CD4-positive, alpha-beta T cell treated with Interleukin-21 for 1 hour (primary cell): Measurements from ENCODE around the gene P2RY11.

ENCODE experiments used
- DNase-seq: peaks from one replicate; pipeline ENCODE4 v3.0.0-alpha.2; 2020

The P2RY11 gene

DNA sequence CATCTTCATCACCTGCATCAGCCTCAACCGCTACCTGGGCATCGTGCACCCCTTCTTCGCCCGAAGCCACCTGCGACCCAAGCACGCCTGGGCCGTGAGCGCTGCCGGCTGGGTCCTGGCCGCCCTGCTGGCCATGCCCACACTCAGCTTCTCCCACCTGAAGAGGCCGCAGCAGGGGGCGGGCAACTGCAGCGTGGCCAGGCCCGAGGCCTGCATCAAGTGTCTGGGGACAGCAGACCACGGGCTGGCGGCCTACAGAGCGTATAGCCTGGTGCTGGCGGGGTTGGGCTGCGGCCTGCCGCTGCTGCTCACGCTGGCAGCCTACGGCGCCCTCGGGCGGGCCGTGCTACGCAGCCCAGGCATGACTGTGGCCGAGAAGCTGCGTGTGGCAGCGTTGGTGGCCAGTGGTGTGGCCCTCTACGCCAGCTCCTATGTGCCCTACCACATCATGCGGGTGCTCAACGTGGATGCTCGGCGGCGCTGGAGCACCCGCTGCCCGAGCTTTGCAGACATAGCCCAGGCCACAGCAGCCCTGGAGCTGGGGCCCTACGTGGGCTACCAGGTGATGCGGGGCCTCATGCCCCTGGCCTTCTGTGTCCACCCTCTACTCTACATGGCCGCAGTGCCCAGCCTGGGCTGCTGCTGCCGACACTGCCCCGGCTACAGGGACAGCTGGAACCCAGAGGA is 2.6 kb downstream of the P2RY11 start:
- DNase-seq = no peak

GRCh38 chr19:10114651-10115391 is 3.3 kb downstream of the P2RY11 start:
- no peak for DNase-seq

- no peak for DNase-seq
Measured at GRCh38 chr19:10115392-10116084, 4.0 kb downstream of the P2RY11 start.

DNA sequence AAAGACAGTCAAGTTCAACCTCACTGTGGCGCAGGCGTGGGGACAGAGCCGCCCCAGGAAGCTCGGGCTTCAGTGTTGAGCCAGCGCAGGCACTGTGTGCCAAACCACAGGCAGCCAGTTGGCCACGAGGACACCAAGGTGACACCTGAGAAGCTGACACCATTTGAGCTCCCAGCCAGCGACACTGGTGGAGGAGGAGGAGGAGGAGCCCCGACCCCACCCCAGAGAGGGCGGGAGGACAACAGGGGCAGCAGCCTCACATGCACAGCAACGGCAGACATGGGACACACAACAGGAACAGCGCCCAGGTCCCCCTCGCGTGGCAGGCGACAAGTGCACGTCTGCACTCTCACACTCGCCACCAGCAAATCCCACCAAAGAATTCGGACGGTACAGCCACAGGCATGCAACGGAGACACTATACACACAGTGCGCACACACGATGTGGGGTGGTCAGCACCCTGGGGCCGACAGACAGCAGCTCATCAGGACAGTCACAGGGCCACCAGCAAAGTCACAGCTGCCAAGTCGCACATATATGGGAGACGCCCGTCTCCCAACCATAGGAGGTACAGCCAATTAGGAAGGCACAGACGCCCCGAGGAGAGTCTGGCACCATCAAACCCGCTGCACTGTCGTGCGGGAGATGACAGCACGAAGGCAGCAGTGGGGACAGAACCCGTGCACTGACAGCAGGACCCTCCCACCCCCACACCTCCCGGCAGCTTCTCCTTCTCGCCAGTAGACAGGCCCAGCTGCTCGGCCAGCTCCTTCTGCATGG is 4.8 kb downstream of the P2RY11 start:
- no peak for DNase-seq

- no peak for DNase-seq
Measured at GRCh38 chr19:10116866-10117616, 5.5 kb downstream of the P2RY11 start.

DNA sequence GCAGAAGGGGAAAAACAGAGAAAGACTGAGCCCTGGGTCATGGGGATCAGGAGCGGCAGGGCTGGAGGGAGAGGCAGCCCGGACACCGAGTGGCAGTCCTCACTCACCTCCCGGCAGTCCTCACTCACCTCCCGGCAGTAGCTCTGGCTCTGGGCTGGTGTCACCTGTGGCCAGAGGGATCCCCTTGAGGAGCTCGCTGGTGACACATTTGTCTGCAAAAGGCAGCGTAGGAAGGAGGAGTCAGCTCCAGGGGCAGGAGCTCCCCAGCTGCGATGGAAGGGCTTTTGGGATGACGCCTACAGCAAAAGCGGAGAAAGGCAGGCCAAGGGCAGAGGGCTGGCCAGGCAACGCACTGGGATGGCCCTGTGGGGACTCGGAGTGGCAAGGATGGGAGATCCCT is 7.5 kb downstream of the P2RY11 start:
- DNase-seq = no peak

DNA sequence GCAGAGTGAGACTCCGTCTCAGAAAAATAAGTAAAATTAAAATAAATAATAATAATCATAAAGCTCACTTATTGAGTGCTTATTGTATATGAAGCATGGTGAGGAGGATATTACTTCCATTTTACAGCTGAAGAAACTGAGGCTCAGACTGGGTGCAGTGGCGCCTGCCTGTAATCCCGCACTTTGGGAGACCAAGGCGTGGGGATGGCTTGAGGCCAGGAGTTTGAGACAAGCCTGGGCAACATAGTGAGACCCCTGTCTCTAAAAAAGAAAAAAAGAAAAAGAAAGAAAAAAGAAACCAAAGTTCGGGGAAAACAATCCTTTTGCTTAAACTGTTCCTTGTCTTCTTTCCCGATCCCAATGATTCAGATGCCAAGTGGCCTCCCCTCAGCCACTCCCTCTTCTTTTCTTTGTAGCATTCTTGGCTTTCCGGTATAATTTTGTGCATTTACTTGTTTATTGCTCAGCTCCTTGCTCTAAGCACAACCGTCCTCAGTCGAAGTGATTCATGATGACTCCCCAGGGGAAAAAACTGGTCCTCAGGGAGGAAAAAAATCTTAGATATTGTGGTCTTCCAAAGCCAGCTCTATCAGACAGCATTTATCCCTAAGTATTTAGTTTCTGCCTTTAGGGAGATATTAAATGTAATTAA is 9.2 kb downstream of the P2RY11 start:
- DNase-seq = no peak

GRCh38 chr19:10122045-10122444 is 10.6 kb downstream of the P2RY11 start:
- no peak for DNase-seq

DNA sequence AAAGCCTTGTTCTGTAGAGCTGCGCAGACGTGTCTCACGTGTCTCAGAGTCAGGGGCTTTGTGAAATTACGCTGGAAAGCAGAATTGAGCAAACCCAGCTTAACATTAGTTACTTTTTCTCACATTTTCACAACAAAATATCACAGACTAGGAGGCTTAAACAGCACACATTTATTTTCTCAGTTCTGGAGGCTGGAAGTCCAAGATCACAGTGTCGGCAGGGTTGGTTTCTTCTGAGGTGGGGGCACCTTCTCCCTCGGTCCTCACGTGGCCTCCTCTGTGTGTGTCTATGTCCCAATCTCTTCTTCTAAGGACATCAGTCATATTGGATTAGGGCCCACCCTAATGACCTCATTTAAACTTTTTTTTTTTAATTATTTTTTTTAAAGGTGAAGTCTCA is 12.9 kb downstream of the P2RY11 start:
- no peak for DNase-seq

DNA sequence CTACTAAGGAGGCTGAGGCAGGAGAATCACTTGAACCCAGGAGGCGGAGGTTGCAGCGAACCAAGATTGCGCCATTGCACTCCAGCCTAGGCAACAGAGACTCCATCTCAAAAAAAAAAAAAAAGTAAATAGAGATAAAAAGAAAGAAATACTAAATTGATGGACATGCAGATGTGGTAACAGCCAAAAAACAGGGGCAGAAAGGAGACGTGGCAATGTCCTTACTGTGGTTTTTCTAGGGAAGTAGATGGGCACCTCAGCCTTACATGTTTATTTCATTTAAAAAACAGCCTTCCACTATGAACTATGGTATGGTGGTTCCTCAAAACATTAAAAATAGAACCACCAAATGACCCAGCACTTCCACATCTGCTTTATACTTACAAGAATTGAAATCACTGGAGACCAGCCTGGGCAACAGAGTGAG is 14.7 kb downstream of the P2RY11 start:
- no peak for DNase-seq

GRCh38 chr19:10132905-10133304 is 21.4 kb downstream of the P2RY11 start:
- no peak for DNase-seq

DNA sequence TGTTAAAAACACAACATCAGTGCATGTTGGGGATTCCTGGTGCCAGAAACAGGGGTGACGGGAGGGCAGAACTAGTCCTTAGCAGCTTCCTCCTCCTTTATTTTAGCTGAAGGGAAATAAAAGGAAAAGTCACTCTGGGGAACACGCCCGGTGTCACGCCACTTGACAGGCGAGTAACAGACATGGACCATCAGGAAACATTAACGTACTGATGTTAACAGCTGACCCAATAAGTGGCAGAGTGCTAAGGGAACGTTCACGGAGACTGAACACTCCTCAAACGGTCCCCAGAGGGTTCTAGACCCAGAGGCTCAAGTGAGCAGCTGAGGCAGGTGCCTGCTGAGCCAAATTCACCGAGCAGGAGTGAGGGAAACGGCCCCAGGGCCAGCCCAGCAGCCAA is 22.1 kb downstream of the P2RY11 start:
- no peak for DNase-seq

- no peak for DNase-seq
Measured at GRCh38 chr19:10134040-10134439, 22.5 kb downstream of the P2RY11 start.

GRCh38 chr19:10135551-10136334 is 24.2 kb downstream of the P2RY11 start:
- DNase-seq = no peak

GRCh38 chr19:10136936-10137335 is 25.4 kb downstream of the P2RY11 start:
- no peak for DNase-seq

- no peak for DNase-seq
Measured at GRCh38 chr19:10137751-10138682, 26.5 kb downstream of the P2RY11 start.

DNA sequence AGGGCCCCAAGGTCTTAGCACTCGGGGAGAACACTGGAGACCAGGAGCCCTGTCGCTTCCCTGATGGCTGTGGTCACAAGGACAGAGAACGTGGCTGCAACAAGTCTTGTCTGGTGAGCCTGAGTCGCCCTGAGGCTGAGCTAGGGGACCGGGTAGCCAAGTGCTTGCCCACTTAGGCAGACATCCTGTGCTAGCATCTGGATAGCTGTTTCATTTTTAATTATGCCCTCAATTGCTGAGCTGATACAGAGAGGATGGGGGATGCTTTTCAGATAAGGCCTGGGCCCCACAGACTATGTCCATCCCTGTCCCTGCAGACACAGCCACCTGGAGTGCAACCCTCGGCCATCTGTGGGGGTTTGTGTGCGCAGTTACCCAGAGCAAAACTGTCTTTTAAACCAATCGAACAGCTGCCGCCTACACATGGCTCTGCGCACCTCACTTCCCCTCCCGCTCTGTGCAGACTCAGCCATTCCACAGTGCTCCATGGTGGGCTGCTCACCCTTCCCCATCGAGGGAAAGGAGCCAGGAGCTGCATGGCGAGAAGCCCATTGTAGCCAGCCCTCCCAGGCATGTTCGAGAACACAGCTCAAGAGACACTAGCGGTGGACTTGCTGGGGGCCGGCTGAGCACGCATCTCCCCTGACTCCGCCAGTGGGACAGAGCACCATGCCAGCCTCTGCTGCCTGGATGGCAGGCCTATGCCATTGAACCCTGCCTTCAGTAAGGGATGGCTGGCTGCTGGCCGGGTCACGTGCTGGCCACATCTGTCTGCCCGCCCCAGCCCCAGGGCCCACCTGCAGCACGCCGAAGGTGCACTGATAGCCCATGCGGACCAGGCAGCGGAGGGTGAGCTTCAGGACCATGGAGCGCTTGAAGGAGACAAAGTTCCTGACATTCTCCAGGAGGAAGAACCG is 27.6 kb downstream of the P2RY11 start:
- no peak for DNase-seq

- DNase-seq = no peak
Measured at GRCh38 chr19:10139952-10140351, 28.5 kb downstream of the P2RY11 start.

- no peak for DNase-seq
Measured at GRCh38 chr19:10141479-10141878, 30.0 kb downstream of the P2RY11 start.
